Body of pancreas (tissue), 4 donors: Measurements from ENCODE around the gene DNER. TPM values are rescaled to one million over a fixed set of nuclear protein-coding genes. Genes with fewer than 3 reads are reported as not detected.

Source experiments
- ATAC-seq: fragments of 150-250 bp; one replicate; pipeline ENCODE4 v1.9.1; 2016
- DNase-seq, 4 donors: peaks; one replicate each; pipeline ENCODE4 v3.0.0-alpha.2; 2019
- H3K27ac ChIP-seq, 4 donors: fragments of 200-600 bp; sonication (generic); 1 replicate in 3 of 4; 2 replicates in 1 of 4; pipeline versions ENCODE4 v1.5.1 to v1.6.1; 2016 to 2019; ENCODE audit warnings: mild to moderate bottlenecking in 1 of 4, mixed read lengths in 1 of 4, moderate library complexity in 1 of 4
- H3K27me3 ChIP-seq, 2 donors: fragments of 200-600 bp; sonication (generic); one replicate each; pipeline ENCODE4 v1.6.0; 2016; ENCODE audit warnings: mild to moderate bottlenecking in 1 of 2
- H3K36me3 ChIP-seq, 2 donors: fragments of 200-600 bp; sonication (generic); replicated peaks in 1 of 2; 2 replicates each; pipeline ENCODE4 v1.5.1; 2016; ENCODE audit warnings: low read depth in 2 of 2; ENCODE audit not compliant: insufficient read depth in 1 of 2
- H3K4me1 ChIP-seq: fragments of 200-600 bp; sonication (generic); one replicate; pipeline ENCODE4 v1.6.0; 2016
- H3K4me3 ChIP-seq, 2 donors: fragments of 200-600 bp; sonication (generic); 1 replicate in 1 of 2; 2 replicates in 1 of 2; pipeline ENCODE4 v1.5.1; 2016 to 2019
- H3K9me3 ChIP-seq, 3 donors: fragments of 200-600 bp; sonication (generic); 1 replicate in 2 of 3; 2 replicates in 1 of 3; pipeline ENCODE4 v1.5.1; 2016
- CTCF ChIP-seq, 7 experiments: fragments of 450-650 bp in 4 of 7; fragments of 200-600 bp in 3 of 7; sonication (generic) in 3 of 7; IDR thresholded peaks; one replicate each; pipeline ENCODE4 v1.5.1; 2016 to 2019; ENCODE audit warnings: antibody characterized with exemption in 7 of 7
- POLR2A ChIP-seq, 3 donors: fragments of 450-650 bp; IDR thresholded peaks; one replicate each; pipeline ENCODE4 v1.6.1; 2016; ENCODE audit warnings: antibody characterized with exemption in 3 of 3, mild to moderate bottlenecking in 2 of 3
- WGBS, 2 donors: methylation state at CpG; one replicate each; pipeline ENCODE4 v1.1.5; 2017; 5-methylcytosine and 5-hydroxymethylcytosine counted together
- intact Hi-C: fragments of 100-400 bp; cut with DNase I; formaldehyde crosslinking; loops from one replicate; pipeline ENCODE4 v1.15.1; 2023
- total RNA-seq, 2 donors: library from RNA; depleted of rRNA; stranded (reverse); fragments of >200 nt; gene quantifications; one replicate each; pipeline ENCODE4 v1.1.0, GENCODE V29; 2016

The DNER gene
- total RNA-seq, 2 donors from 2014 or later, result 0.78 to 1.3 TPM

GRCh38 chr2:229641676-229642075, 72.7 kb downstream of the DNER start:
- 66 to 72% methylated on average over 3 of the region's 3 CpGs for WGBS, 2 donors
- ATAC-seq, result no peak
- Histone ChIP-seq H3K27ac (no peak overlapping the region), H3K36me3 (no peaks in the 10 kb centered on the region), H3K4me3 (no peak overlapping the region), H3K27me3 (no peaks in the 10 kb centered on the region), H3K9me3 (no peaks in the 10 kb centered on the region), H3K4me1 (peaks cover 8% of the 10 kb centered on the region)
- intact Hi-C loops, result no loop called here
- TF ChIP-seq CTCF (IDR thresholded peaks at IDR 0.05) (no peak), POLR2A (IDR thresholded peaks at IDR 0.05) (no peak)
- DNase-seq, result no peak

GRCh38 chr2:229640636-229641035, 73.7 kb downstream of the DNER start:
- WGBS, 2 donors, result 90 to 93% methylated on average over 4 of the region's 4 CpGs
- ATAC-seq, result no peak
- no peak overlapping the region for H3K27ac ChIP-seq

GRCh38 chr2:229636571-229636970, 77.8 kb downstream of the DNER start:
- Histone ChIP-seq H3K4me3 (no peak overlapping the region), H3K27me3 (no peaks in the 10 kb centered on the region), H3K27ac (no peak overlapping the region), H3K9me3 (no peaks in the 10 kb centered on the region), H3K36me3 (no peaks in the 10 kb centered on the region), H3K4me1 (no peaks in the 10 kb centered on the region)
- intact Hi-C loops, result no loop called here
- no peak for ATAC-seq
- TF ChIP-seq POLR2A (IDR thresholded peaks at IDR 0.05) (no peak), CTCF (IDR thresholded peaks at IDR 0.05) (no peak)
- no peak for DNase-seq

More at GRCh38 chr2:229640636-229641035, 73.7 kb downstream of the DNER start:
- DNase-seq, result no peak
- Histone ChIP-seq H3K4me1 (peaks cover 8% of the 10 kb centered on the region), H3K4me3 (no peak overlapping the region), H3K36me3 (no peaks in the 10 kb centered on the region), H3K27me3 (no peaks in the 10 kb centered on the region), H3K9me3 (no peaks in the 10 kb centered on the region)
- TF ChIP-seq POLR2A (IDR thresholded peaks at IDR 0.05), result no peak
- no peak for TF ChIP-seq CTCF (IDR thresholded peaks at IDR 0.05)
- intact Hi-C loops, result no loop called here

- DNase-seq, result no peak
Measured at GRCh38 chr2:229635371-229635680, 79.0 kb downstream of the DNER start.

More at GRCh38 chr2:229635371-229635680, 79.0 kb downstream of the DNER start:
- TF ChIP-seq POLR2A (IDR thresholded peaks at IDR 0.05) (no peak), CTCF (IDR thresholded peaks at IDR 0.05) (no peak)
- intact Hi-C loops, result no loop called here
- H3K4me3 ChIP-seq, result no peak overlapping the region
- WGBS, 2 donors, result 28 to 50% methylated on average over 1 of the region's 1 CpG
- H3K27me3 ChIP-seq, result no peaks in the 10 kb centered on the region
- H3K9me3 ChIP-seq, result no peaks in the 10 kb centered on the region
- no peak overlapping the region for H3K27ac ChIP-seq
- no peaks in the 10 kb centered on the region for H3K36me3 ChIP-seq
- no peak for ATAC-seq
- H3K4me1 ChIP-seq, result no peaks in the 10 kb centered on the region
